Astrocyte of the cerebellum (primary cell): ENCODE data around the gene PKP3.

Experiments used
- DNase-seq: peaks from one replicate; pipeline ENCODE4 v3.0.0-alpha.2; 2011; ENCODE audit warnings: low read depth
- H3K4me3 ChIP-seq: 2 replicates; pipeline ENCODE4 v1.5.1; 2011; ENCODE audit warnings: mild to moderate bottlenecking, low read depth, low read length, moderate library complexity
- CTCF ChIP-seq: IDR thresholded peaks from 2 replicates; pipeline ENCODE4 v1.5.1; 2012; ENCODE audit warnings: low read length, low read depth, moderate library complexity, mild to moderate bottlenecking; ENCODE audit errors: missing control alignments
- in situ Hi-C: cut with HindIII; loops from 2 replicates; pipeline ENCODE4 v1.10.0; 2017; ENCODE audit warnings: low sequenced_read_pairs

The PKP3 gene

DNA sequence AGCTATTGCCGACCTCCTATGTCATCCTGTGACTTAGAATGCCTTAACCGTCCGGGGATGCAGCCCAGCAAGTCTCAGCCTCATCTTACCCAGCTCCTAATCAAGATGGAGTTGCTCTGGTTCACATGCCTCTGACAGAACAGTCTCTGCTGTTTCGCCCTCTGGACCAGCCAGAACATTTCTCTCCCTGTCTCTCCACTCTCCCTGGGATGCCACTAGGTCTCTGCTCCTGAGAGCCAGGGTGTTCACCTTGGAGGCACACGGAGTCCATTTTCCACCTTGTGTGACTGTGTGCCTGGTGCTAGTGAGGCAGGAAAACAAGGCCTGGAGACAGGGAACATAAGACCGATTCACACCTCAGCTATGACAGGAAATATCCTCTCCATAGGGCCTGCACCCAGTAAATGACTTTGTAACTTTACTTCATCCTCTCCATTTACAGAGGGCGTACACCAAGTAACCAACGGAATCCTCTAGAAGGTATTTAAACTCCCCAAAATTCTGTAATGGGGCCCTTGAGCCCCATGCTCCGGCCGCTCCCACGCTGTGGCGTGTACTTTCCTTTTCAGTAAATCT, 41.5 kb upstream of the PKP3 start:
- no peak overlapping the region for H3K4me3 ChIP-seq
- no peak for TF ChIP-seq CTCF
- no peak for DNase-seq
- in situ Hi-C loops: no loop called here

GRCh38 chr11:353179-353873, 40.7 kb upstream of the PKP3 start:
- peak; percentile 74 for DNase-seq
- in situ Hi-C loops: no loop called here
- H3K4me3 ChIP-seq: no peak overlapping the region
- TF ChIP-seq CTCF: no peak

DNA sequence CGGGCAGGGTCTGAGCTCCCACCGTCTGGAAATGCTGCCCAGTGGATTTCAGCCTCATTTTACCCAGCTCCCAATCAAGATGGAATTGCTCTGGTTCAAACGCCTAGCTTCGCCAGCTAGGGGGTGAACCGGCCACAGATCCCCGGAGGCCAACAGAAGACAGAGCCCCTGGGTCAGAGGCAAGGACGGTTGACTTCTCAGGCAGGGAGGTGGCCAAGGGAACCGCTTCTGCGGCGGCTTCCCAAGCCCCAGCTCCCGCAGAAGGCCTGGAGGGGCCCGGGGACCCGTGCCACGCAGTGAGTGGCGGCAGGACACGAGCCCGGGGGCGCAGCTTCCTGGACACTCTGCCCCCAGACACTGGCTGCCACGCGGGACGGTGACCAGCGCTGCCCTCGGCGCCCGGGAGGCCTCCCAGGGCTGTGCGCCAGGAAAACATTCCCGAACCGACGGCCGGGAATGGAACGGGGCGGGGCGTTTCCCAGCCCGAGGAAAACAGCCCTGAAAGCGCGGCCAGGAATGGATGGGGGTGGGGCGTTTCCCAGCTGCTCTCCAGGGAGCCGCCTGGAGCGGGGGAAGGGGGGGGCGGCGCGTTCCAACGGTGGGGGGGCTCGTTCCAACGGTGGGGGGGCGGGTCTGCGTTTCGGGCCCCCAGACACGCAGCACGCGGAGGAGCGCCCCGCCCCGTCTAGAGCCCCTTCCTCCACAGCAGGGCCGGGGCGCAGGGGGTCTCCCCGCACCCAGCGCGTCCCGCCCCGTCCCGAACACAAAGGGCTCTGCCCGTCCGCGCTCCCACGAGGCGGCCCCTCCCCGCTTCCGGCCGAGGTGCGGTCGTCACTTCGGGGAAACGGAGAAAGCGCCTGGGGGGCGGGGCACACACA, 38.2 kb upstream of the PKP3 start:
- in situ Hi-C loops: no loop called here
- DNase-seq: peak; percentile 89
- TF ChIP-seq CTCF: no peak
- H3K4me3 ChIP-seq: peak overlapping the region; percentile 5

DNA sequence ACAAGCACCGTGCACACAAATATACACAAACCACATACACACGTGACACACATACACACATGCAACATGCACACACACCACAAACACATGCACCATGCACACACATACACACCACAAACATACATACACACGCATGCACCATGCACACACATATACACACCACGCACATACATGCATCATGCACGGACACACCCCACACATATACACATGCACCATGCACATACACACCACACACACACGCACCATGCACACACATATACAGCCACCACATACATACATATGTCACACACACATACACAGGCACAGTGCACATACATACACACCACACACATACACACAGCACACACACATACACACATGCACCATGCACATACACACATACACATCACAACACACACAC, 37.4 kb upstream of the PKP3 start:
- in situ Hi-C loops: no loop called here
- no peak for DNase-seq
- H3K4me3 ChIP-seq: no peak overlapping the region
- no peak for TF ChIP-seq CTCF

GRCh38 chr11:357582-357981, 36.4 kb upstream of the PKP3 start:
- DNase-seq: no peak
- H3K4me3 ChIP-seq: no peak overlapping the region
- TF ChIP-seq CTCF: no peak
- in situ Hi-C loops: no loop called here

DNA sequence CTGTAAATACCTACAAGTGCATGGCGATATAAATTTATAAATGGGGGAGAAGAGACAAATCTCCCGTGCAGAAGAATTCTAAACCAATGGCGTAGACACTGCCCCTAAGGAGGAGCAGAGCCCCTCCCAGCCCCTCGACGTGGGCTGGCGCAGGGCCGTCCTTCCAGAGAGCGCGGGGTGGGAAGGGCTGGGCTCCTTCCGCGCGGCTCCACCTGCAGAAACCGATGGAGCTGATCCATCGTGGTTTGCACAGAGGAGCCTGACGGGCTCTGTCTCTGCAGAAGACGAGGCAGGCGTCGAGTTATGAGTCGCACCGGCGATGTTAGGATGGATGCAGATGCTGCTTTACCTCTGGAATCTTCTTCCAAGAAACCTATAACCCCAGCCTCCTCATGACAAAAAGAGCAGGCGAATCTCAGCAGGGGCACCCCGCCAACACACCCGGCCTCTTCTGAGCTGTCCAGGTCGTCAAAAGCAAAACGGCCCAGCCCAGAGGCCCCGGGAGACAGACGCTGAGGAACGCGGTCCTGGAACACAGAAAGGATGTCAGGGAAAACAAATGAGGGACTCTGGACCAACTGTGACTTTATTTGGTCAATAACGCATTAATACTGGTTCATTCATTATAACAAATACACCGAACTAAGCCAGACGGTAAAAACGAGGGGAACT, 35.7 kb upstream of the PKP3 start:
- no peak overlapping the region for H3K4me3 ChIP-seq
- no peak for TF ChIP-seq CTCF
- DNase-seq: no peak
- in situ Hi-C loops: no loop called here
